ENCODE data around the gene SAP30BP.
A peak's percentile ranks its signal among the peaks of the same experiment; 100 is the strongest.

GRCh38 chr17:75679706-75680211 is 12.6 kb downstream of the SAP30BP start:
- peak; percentile 58 for TF ChIP-seq CTCF (conservative IDR thresholded peaks at IDR 0.05)
- TF ChIP-seq EZH2 (IDR thresholded peaks at IDR 0.05; ENCODE audit: low read depth) = no peak

Measured in PC-9 (cell line).